HG03108 (cell line): ENCODE results near the gene MRLN.

Source experiments
- ATAC-seq: cut with Tn5 transposase; IDR thresholded peaks from one replicate; pipeline ENCODE4 v1.9.1; 2021; ENCODE audit warnings: moderate library complexity; ENCODE audit not compliant: unreplicated experiment

MRLN gene

GRCh38 chr10:59706851-59707797 lies 46.1 kb downstream of the MRLN start:
- ATAC-seq, result no peak

- no peak for ATAC-seq
Observed at GRCh38 chr10:59705931-59706330, 47.3 kb downstream of the MRLN start.

GRCh38 chr10:59704630-59705029 lies 48.6 kb downstream of the MRLN start:
- no peak for ATAC-seq

- no peak for ATAC-seq
Observed at GRCh38 chr10:59702347-59702746, 50.9 kb downstream of the MRLN start.

- ATAC-seq, result no peak
Observed at GRCh38 chr10:59700709-59701108, 52.5 kb downstream of the MRLN start.

- no peak for ATAC-seq
Observed at GRCh38 chr10:59698326-59698725, 54.9 kb downstream of the MRLN start.

GRCh38 chr10:59695637-59696036 lies 57.6 kb downstream of the MRLN start:
- no peak for ATAC-seq

GRCh38 chr10:59694936-59695335 lies 58.3 kb downstream of the MRLN start:
- ATAC-seq, result no peak

GRCh38 chr10:59692113-59692512 lies 61.1 kb downstream of the MRLN start:
- no peak for ATAC-seq

GRCh38 chr10:59688921-59689351 lies 64.3 kb downstream of the MRLN start:
- ATAC-seq, result no peak

- no peak for ATAC-seq
Observed at GRCh38 chr10:59687657-59688056, 65.6 kb downstream of the MRLN start.
